K562 (cell line): ENCODE measurements around the gene CEP85L. TPM values are rescaled to one million over a fixed set of nuclear protein-coding genes. Genes with fewer than 3 reads are reported as not detected.

ENCODE experiments used
- ARID1B ChIP-seq: fragments of 450-650 bp; IDR thresholded peaks from 2 replicates; pipeline ENCODE4 v1.6.1; 2016; ENCODE audit warnings: antibody characterized with exemption, mild to moderate bottlenecking, inconsistent platforms
- BCOR ChIP-seq: fragments of 450-650 bp; IDR thresholded peaks from 2 replicates; pipeline ENCODE4 v1.6.1; 2016
- CHCHD3 ChIP-seq: fragments of 250-450 bp; sonication (Bioruptor Pico); IDR thresholded peaks from 2 replicates; pipeline ENCODE4 v2.1.2; 2022; ENCODE audit warnings: mild to moderate bottlenecking
- CHD1 ChIP-seq: fragments of 200-600 bp; sonication (generic); IDR thresholded peaks from one replicate; pipeline ENCODE4 v1.6.1; 2012; ENCODE audit warnings: mild to moderate bottlenecking, moderate library complexity, low read length, inconsistent platforms
- CHD2 ChIP-seq: IDR thresholded peaks from 2 replicates; pipeline ENCODE4 v1.6.1; 2011; ENCODE audit warnings: low read depth, low read length
- CXXC5 ChIP-seq: fragments of 250-450 bp; sonication (Bioruptor Pico); IDR thresholded peaks from 2 replicates; pipeline ENCODE4 v1.8.0; 2022; ENCODE audit warnings: inconsistent platforms, mild to moderate bottlenecking, moderate library complexity
- DPF2 ChIP-seq: fragments of 450-650 bp; IDR thresholded peaks from 2 replicates; pipeline ENCODE4 v1.6.1; 2016
- HDAC1 ChIP-seq, 2 experiments: fragments of 450-650 bp; IDR thresholded peaks; 2 replicates each; pipeline ENCODE4 v1.6.1; 2016 to 2017; ENCODE audit warnings: inconsistent platforms in 1 of 2, mild to moderate bottlenecking in 1 of 2, moderate library complexity in 1 of 2
- IRF1 ChIP-seq: sonication (generic); formaldehyde crosslinking; IDR thresholded peaks from 2 replicates; pipeline ENCODE4 v1.8.0; 2022; ENCODE audit warnings: missing genetic modification reagents, mild to moderate bottlenecking, borderline replicate concordance
- MCM7 ChIP-seq, 2 experiments: fragments of 450-650 bp; IDR thresholded peaks; 2 replicates each; pipeline ENCODE4 v1.6.1; 2016 to 2018
- NRF1 ChIP-seq, 2 experiments: fragments of 450-650 bp; IDR thresholded peaks in 1 of 2; conservative IDR thresholded peaks in 1 of 2; 2 replicates each; pipeline ENCODE4 v1.6.1; 2014; ENCODE audit warnings: mild to moderate bottlenecking in 2 of 2
- PRDM10 ChIP-seq: fragments of 450-650 bp; IDR thresholded peaks from 2 replicates; pipeline ENCODE4 v1.6.1; 2018; ENCODE audit not compliant: partially characterized antibody
- SMAD4 ChIP-seq: fragments of 250-450 bp; sonication (Bioruptor Pico); conservative IDR thresholded peaks from 2 replicates; pipeline ENCODE4 v1.8.0; 2021; ENCODE audit warnings: inconsistent platforms, mild to moderate bottlenecking, moderate library complexity
- SMARCA4 ChIP-seq: fragments of 450-650 bp; IDR thresholded peaks from 2 replicates; pipeline ENCODE4 v1.6.1; 2016
- TAL1 ChIP-seq: fragments of 450-650 bp; IDR thresholded peaks from 2 replicates; pipeline ENCODE4 v1.6.1; 2016; ENCODE audit warnings: mild to moderate bottlenecking
- ZFPM2 ChIP-seq: fragments of 250-450 bp; sonication (Bioruptor Pico); IDR thresholded peaks from 2 replicates; pipeline ENCODE4 v1.5.1; 2022; ENCODE audit warnings: mild to moderate bottlenecking
- ZFX ChIP-seq: sonication (generic); formaldehyde crosslinking; IDR thresholded peaks from 2 replicates; pipeline ENCODE4 v1.8.0; 2022; ENCODE audit warnings: mild to moderate bottlenecking, missing genetic modification reagents, moderate library complexity
- ZNF263 ChIP-seq: sonication (generic); formaldehyde crosslinking; IDR thresholded peaks from 2 replicates; pipeline ENCODE4 v1.8.0; 2022; ENCODE audit warnings: mild to moderate bottlenecking, missing genetic modification reagents, borderline replicate concordance
- ZNF282 ChIP-seq: sonication (generic); formaldehyde crosslinking; IDR thresholded peaks from 2 replicates; pipeline ENCODE4 v1.8.1; 2023; ENCODE audit warnings: missing genetic modification reagents
- ZNF707 ChIP-seq: fragments of 250-450 bp; sonication (Bioruptor Pico); conservative IDR thresholded peaks from 2 replicates; pipeline ENCODE4 v1.8.0; 2022; ENCODE audit warnings: inconsistent platforms, mild to moderate bottlenecking, moderate library complexity
- ZNF75A ChIP-seq: fragments of 450-650 bp; formaldehyde crosslinking; IDR thresholded peaks from 2 replicates; pipeline ENCODE4 v1.4.0; 2020; ENCODE audit warnings: mild to moderate bottlenecking
- ZNF785 ChIP-seq: fragments of 250-450 bp; sonication (Bioruptor Pico); IDR thresholded peaks from 2 replicates; pipeline ENCODE4 v1.4.0; 2020; ENCODE audit warnings: mild to moderate bottlenecking
- ZZZ3 ChIP-seq: fragments of 450-650 bp; IDR thresholded peaks from 2 replicates; pipeline ENCODE4 v1.6.1; 2016; ENCODE audit warnings: antibody characterized with exemption, mild to moderate bottlenecking, moderate library complexity
- polyA plus RNA-seq, 8 experiments: library from polyadenylated mRNA; depleted of rRNA in 4 of 8; stranded (reverse) in 5 of 8; unstranded in 3 of 8; fragments of >200 nt; fragmentation: Nextera tagmentation in 2 of 8; fragmentation: Illumina TruSeq in 1 of 8; extraction: Ambion mirVana in 2 of 8; extraction: Trizol in 1 of 8; gene quantifications; 2 replicates each; pipeline versions ENCODE4 v1.2.1 to v1.2.3, GENCODE V29; 2011 to 2014; ENCODE audit warnings: inconsistent platforms in 1 of 8, missing spikeins in 1 of 8
- total RNA-seq, 7 experiments: library from RNA; depleted of rRNA in 6 of 7; stranded (reverse); fragments of >200 nt in 6 of 7; fragmentation: Illumina TruSeq in 2 of 7; extraction: Trizol in 2 of 7; gene quantifications; 2 replicates each; pipeline versions ENCODE4 v1.2.1 to v1.2.3, GENCODE V29; 2011 to 2021; ENCODE audit warnings: low replicate concordance in 1 of 7
- TF ChIP-seq, protein P1 (sequence below): fragments of 450-650 bp; formaldehyde crosslinking; IDR thresholded peaks from 2 replicates; pipeline ENCODE4 v1.4.0; 2020; ENCODE audit warnings: mild to moderate bottlenecking, moderate library complexity
- TF ChIP-seq, protein P2 (sequence below): fragments of 450-650 bp; IDR thresholded peaks from 2 replicates; pipeline ENCODE4 v1.6.1; 2016

The CEP85L gene
- total and polyA plus RNA-seq, 9 of the 15 experiments (the other 6 are each of a cell fraction or from before 2014, with no cell fraction given) = 4.5 to 15.8 (median 8.3) TPM

DNA sequence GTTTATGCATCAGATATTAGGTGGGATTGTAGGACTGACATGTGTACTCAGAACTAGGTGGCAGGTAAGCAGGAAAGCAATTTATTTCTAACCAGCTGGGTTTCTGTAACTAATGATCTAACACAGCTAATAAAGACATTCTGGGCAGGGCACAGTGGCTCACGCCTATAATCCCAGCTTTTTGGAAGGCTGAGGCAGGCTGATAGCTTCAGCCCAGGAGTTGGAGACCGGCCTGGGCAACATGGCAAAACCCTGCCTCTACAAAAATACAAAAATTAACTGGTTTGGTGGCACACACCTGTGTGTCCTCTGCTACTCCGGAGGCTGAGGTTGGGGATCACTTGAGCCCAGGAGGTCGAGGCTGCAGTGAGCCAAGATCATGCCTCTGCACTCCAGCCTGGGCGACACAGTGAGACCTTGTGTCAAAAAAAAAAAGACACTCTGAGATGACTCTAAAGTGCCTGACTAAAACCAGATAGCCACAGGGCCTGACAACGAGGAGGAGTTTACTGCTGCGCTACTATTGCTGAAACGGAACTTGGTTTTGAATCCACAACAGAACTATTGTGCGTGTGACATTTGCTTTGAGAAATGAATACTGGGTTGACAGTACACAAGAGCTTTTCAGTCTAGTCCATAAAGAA lies 29.2 kb upstream of the CEP85L start (continued):
- peak; percentile 12 to 32; a peak in 3 of 4 replicates for TF ChIP-seq NRF1 (conservative IDR thresholded peaks at IDR 0.05 in 1 of 2, IDR thresholded peaks at IDR 0.05 in 1 of 2)
- TF ChIP-seq, protein P1, sequence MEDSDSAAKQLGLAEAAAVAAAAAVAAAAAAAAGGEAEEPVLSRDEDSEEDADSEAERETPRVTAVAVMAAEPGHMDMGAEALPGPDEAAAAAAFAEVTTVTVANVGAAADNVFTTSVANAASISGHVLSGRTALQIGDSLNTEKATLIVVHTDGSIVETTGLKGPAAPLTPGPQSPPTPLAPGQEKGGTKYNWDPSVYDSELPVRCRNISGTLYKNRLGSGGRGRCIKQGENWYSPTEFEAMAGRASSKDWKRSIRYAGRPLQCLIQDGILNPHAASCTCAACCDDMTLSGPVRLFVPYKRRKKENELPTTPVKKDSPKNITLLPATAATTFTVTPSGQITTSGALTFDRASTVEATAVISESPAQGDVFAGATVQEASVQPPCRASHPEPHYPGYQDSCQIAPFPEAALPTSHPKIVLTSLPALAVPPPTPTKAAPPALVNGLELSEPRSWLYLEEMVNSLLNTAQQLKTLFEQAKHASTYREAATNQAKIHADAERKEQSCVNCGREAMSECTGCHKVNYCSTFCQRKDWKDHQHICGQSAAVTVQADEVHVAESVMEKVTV = no peak
- no peak for TF ChIP-seq ZNF707
- TF ChIP-seq CHD1 = no peak
- peak; percentile 36 for TF ChIP-seq CXXC5 (CRISPR knock-in tag)
- TF ChIP-seq BCOR = no peak
- peak; percentile 41; the same call in 1 of the 2 replicates for TF ChIP-seq DPF2
- no peak for TF ChIP-seq CHCHD3 (CRISPR knock-in tag)
- no peak for TF ChIP-seq ZFPM2 (CRISPR knock-in tag)
- TF ChIP-seq ZZZ3 = no peak
- no peak for TF ChIP-seq MCM7 (IDR thresholded peaks at IDR 0.05)
- no peak for TF ChIP-seq IRF1 (CRISPR knock-in tag)
- TF ChIP-seq PRDM10 = no peak
- TF ChIP-seq ZFX (CRISPR knock-in tag) = no peak
- TF ChIP-seq ZNF263 = no peak
- no peak for TF ChIP-seq ZNF75A
- no peak for TF ChIP-seq CHD2
- TF ChIP-seq SMAD4 (CRISPR knock-in tag) = 0 out of 2 replicates have a peak, but pooled peaks have one; percentile 42
- TF ChIP-seq ARID1B = 0 out of 2 replicates have a peak, but pooled peaks have one; percentile 13
- TF ChIP-seq SMARCA4 = peak; percentile 32; the same call in 1 of the 2 replicates
- peak in 1 of 2 experiments; percentile 27; a peak in 1 of 4 replicates for TF ChIP-seq HDAC1 (IDR thresholded peaks at IDR 0.05)
- TF ChIP-seq ZNF785 (CRISPR knock-in tag) = no peak
- no peak for TF ChIP-seq TAL1
- TF ChIP-seq ZNF282 (CRISPR knock-in tag) = no peak
- TF ChIP-seq, protein P2, sequence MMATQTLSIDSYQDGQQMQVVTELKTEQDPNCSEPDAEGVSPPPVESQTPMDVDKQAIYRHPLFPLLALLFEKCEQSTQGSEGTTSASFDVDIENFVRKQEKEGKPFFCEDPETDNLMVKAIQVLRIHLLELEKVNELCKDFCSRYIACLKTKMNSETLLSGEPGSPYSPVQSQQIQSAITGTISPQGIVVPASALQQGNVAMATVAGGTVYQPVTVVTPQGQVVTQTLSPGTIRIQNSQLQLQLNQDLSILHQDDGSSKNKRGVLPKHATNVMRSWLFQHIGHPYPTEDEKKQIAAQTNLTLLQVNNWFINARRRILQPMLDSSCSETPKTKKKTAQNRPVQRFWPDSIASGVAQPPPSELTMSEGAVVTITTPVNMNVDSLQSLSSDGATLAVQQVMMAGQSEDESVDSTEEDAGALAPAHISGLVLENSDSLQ = peak; percentile 21; the same call in 1 of the 2 replicates
